IMR-90 (cell line): ENCODE data around the gene CSDE1. TPM values are rescaled to one million over a fixed set of nuclear protein-coding genes. Genes with fewer than 3 reads are reported as not detected.

ENCODE experiments used
- ATAC-seq: fragments of 200-7000 bp; cut with Tn5 transposase; 2 replicates; pipeline ENCODE4 v1.9.1; 2020; ENCODE audit warnings: low read depth, mild to moderate bottlenecking, moderate library complexity
- BruUV-seq: library from RNA; stranded (reverse); fragments of 400-500 nt; replicated peaks from 2 replicates; lab custom pipeline; 2021; lab: Mats Ljungman, UMichigan
- CTCF ChIA-PET: fragments of 300-600 bp; formaldehyde crosslinking; extraction: SDS; loops from one replicate; lab custom pipeline; 2021; ENCODE audit warnings: antibody characterized with exemption; lab: Yijun Ruan, JAX
- POLR2A ChIA-PET: fragments of 300-600 bp; sonication (Branson Sonifier 250); formaldehyde crosslinking; loops from one replicate; lab custom pipeline; 2022; ENCODE audit warnings: antibody characterized with exemption; ENCODE audit not compliant: unreplicated experiment; lab: Charles Lee
- DNase-seq: peaks from one replicate; pipeline ENCODE4 v3.0.0; 2013
- H2AFZ ChIP-seq: replicated peaks from 2 replicates; pipeline ENCODE3; 2013; ENCODE audit warnings: low read length, mild to moderate bottlenecking; ENCODE audit not compliant: poor library complexity
- H2AK5ac ChIP-seq: 2 replicates; pipeline ENCODE4 v1.6.1; 2013; ENCODE audit warnings: low read depth, low read length, inconsistent platforms
- H2AK9ac ChIP-seq: replicated peaks from 2 replicates; pipeline ENCODE3; 2013; ENCODE audit warnings: mild to moderate bottlenecking, low read depth, low read length, moderate library complexity; ENCODE audit not compliant: poor library complexity
- H2BK120ac ChIP-seq: 2 replicates; pipeline ENCODE4 v1.6.1; 2013; ENCODE audit warnings: low read depth, low read length, inconsistent platforms
- H2BK15ac ChIP-seq: 3 replicates; pipeline ENCODE4 v1.6.1; 2013; ENCODE audit warnings: low read depth, low read length, inconsistent platforms
- H2BK20ac ChIP-seq: 2 replicates; pipeline ENCODE4 v1.6.1; 2013; ENCODE audit warnings: low read depth, mild to moderate bottlenecking, inconsistent platforms, low read length, moderate library complexity
- H2BK5ac ChIP-seq: 2 replicates; pipeline ENCODE4 v1.6.1; 2013; ENCODE audit warnings: mild to moderate bottlenecking, low read depth, low read length, inconsistent platforms; ENCODE audit not compliant: poor library complexity, severe bottlenecking
- H3K14ac ChIP-seq: replicated peaks from 2 replicates; pipeline ENCODE4 v1.6.1; 2013; ENCODE audit warnings: low read depth, low read length, inconsistent platforms
- H3K18ac ChIP-seq: 2 replicates; pipeline ENCODE4 v1.6.1; 2013; ENCODE audit warnings: low read depth, low read length, control low read depth
- H3K23ac ChIP-seq: 2 replicates; pipeline ENCODE4 v1.6.1; 2013; ENCODE audit warnings: low read depth, low read length, inconsistent platforms
- H3K27ac ChIP-seq: 2 replicates; pipeline ENCODE4 v1.5.1; 2013; ENCODE audit warnings: mild to moderate bottlenecking, control low read depth, low read length; ENCODE audit not compliant: insufficient read depth
- H3K27me3 ChIP-seq: 2 replicates; pipeline ENCODE4 v1.6.1; 2013; ENCODE audit warnings: low read length; ENCODE audit not compliant: control insufficient read depth, insufficient read depth
- H3K36me3 ChIP-seq: 2 replicates; pipeline ENCODE4 v1.6.1; 2013; ENCODE audit warnings: low read length, mixed read lengths; ENCODE audit not compliant: control insufficient read depth, insufficient read depth
- H3K4ac ChIP-seq: 2 replicates; pipeline ENCODE4 v1.6.1; 2013; ENCODE audit warnings: low read depth, low read length, inconsistent platforms
- H3K4me1 ChIP-seq: 2 replicates; pipeline ENCODE4 v1.6.1; 2013; ENCODE audit warnings: low read length, mixed read lengths; ENCODE audit not compliant: control insufficient read depth, insufficient read depth
- H3K4me2 ChIP-seq: 2 replicates; pipeline ENCODE4 v1.6.1; 2013; ENCODE audit warnings: low read depth, mild to moderate bottlenecking, control low read depth, low read length, moderate library complexity
- H3K4me3 ChIP-seq: 2 replicates; pipeline ENCODE4 v1.5.1; 2013; ENCODE audit warnings: low read depth, mild to moderate bottlenecking, control low read depth, low read length, moderate library complexity; ENCODE audit not compliant: insufficient read depth
- H3K56ac ChIP-seq: 2 replicates; pipeline ENCODE4 v1.6.1; 2013; ENCODE audit warnings: low read length, inconsistent platforms; ENCODE audit not compliant: insufficient read depth; ENCODE audit errors: extremely low read depth
- H3K79me1 ChIP-seq, 2 experiments: 2 replicates each; pipeline ENCODE4 v1.6.1; 2013; ENCODE audit warnings: low read length in 2 of 2, inconsistent platforms in 1 of 2, low read depth in 1 of 2
- H3K9ac ChIP-seq: 2 replicates; pipeline ENCODE4 v1.6.1; 2013; ENCODE audit warnings: low read depth, low read length, control low read depth
- H3K9me1 ChIP-seq: 2 replicates; pipeline ENCODE4 v1.6.1; 2013; ENCODE audit warnings: low read length, inconsistent platforms; ENCODE audit not compliant: insufficient read depth
- H3K9me3 ChIP-seq: 2 replicates; pipeline ENCODE4 v1.6.1; 2013; ENCODE audit warnings: low read length; ENCODE audit not compliant: control insufficient read depth, insufficient read depth
- H4K20me1 ChIP-seq: 2 replicates; pipeline ENCODE4 v1.6.1; 2013; ENCODE audit warnings: low read length, inconsistent platforms; ENCODE audit not compliant: insufficient read depth
- H4K5ac ChIP-seq: 2 replicates; pipeline ENCODE4 v1.6.1; 2013; ENCODE audit warnings: mild to moderate bottlenecking, low read depth, low read length, control low read depth
- H4K8ac ChIP-seq, 2 experiments: 2 replicates each; pipeline ENCODE4 v1.6.1; 2013; ENCODE audit warnings: low read depth in 2 of 2, low read length in 2 of 2, control low read depth in 1 of 2, inconsistent platforms in 1 of 2
- H4K91ac ChIP-seq: 2 replicates; pipeline ENCODE4 v1.6.1; 2013; ENCODE audit warnings: low read depth, low read length, inconsistent platforms; ENCODE audit not compliant: insufficient read depth
- CTCF ChIP-seq: conservative IDR thresholded peaks from 2 replicates; pipeline ENCODE4 v1.5.1; 2012; ENCODE audit warnings: mild to moderate bottlenecking, low read depth, low read length, improper control_type of control experiment
- MXI1 ChIP-seq: IDR thresholded peaks from 2 replicates; pipeline ENCODE4 v1.6.1; 2012; ENCODE audit warnings: low read depth, mild to moderate bottlenecking, low read length, moderate library complexity, borderline replicate concordance
- RCOR1 ChIP-seq: IDR thresholded peaks from 2 replicates; pipeline ENCODE4 v1.6.1; 2012; ENCODE audit warnings: mild to moderate bottlenecking, low read length, improper control_type of control experiment; ENCODE audit not compliant: insufficient replicate concordance
- SMC3 ChIP-seq: fragments of 150-350 bp; IDR thresholded peaks from 2 replicates; pipeline ENCODE4 v1.6.1; 2016; ENCODE audit warnings: low read depth, mild to moderate bottlenecking, antibody characterized with exemption, low read length, moderate library complexity
- USF2 ChIP-seq: fragments of 150-350 bp; IDR thresholded peaks from 2 replicates; pipeline ENCODE4 v1.6.1; 2017; ENCODE audit warnings: mild to moderate bottlenecking, antibody characterized with exemption, low read length, low read depth
- WGBS, 2 experiments: methylation state at CpG; one replicate each; pipeline versions ENCODE4 v1.1.5 to v1.1.7; 2013; ENCODE audit warnings: missing lambda C conversion rate in 2 of 2; ENCODE audit not compliant: insufficient read length in 1 of 2; ENCODE audit errors: extremely low coverage in 2 of 2; 5-methylcytosine and 5-hydroxymethylcytosine counted together
- dilution Hi-C: fragments of 300-500 bp; cut with HindIII; formaldehyde crosslinking; loops from one replicate; pipeline ENCODE4 v1.14.3; 2018; ENCODE audit warnings: low sequenced_read_pairs; ENCODE audit not compliant: unreplicated experiment
- in situ Hi-C: fragments of 300-500 bp; cut with MboI; formaldehyde crosslinking; loops from 3 replicates; pipeline ENCODE4 v1.14.3; 2019; ENCODE audit warnings: low sequenced_read_pairs, inconsistent platforms, mixed read lengths
- intact Hi-C: fragments of 100-400 bp; cut with micrococcal nuclease; formaldehyde crosslinking; loops from 2 replicates; pipeline ENCODE4 v1.10.0; 2022
- microRNA-seq, 2 experiments: library from miRNA; stranded (forward) in 1 of 2; unstranded in 1 of 2; fragments of 10-50 nt in 1 of 2; fragments of <30 nt in 1 of 2; gene quantifications in 1 of 2; microRNA quantifications in 1 of 2; one replicate each; pipeline versions ENCODE3 to v1.1.0; 2013 to 2020; ENCODE audit not compliant: insufficient read depth in 1 of 2, insufficient read length in 1 of 2, unreplicated experiment in 1 of 2
- polyA plus RNA-seq, 3 experiments: library from polyadenylated mRNA; depleted of rRNA; stranded (reverse); fragments of >200 nt; gene quantifications; 2 replicates each; pipeline ENCODE4 v1.2.3, GENCODE V29; 2012; ENCODE audit warnings: low replicate concordance in 1 of 3
- small RNA-seq, 5 experiments: library from RNA; depleted of rRNA; stranded (forward); fragments of <200 nt; gene quantifications; one replicate each; pipeline ENCODE3, GENCODE V24; 2012
- total RNA-seq: library from RNA; depleted of rRNA; stranded (reverse); fragments of >200 nt; gene quantifications from 2 replicates; pipeline ENCODE4 v1.2.3, GENCODE V29; 2012; rRNA removed

Gene CSDE1
- total and polyA plus RNA-seq, 2 of the 4 experiments (the other 2 are of a cell fraction), result 190 to 879 TPM

GRCh38 chr1:114666954-114667353 is 90.8 kb downstream of the CSDE1 start:
- Histone ChIP-seq H2BK120ac (no peak overlapping the region), H2BK5ac (no peak overlapping the region), H3K4ac (no peak overlapping the region), H3K27me3 (no peaks in the 10 kb centered on the region), H3K4me2 (no peak overlapping the region), H3K9ac (no peak overlapping the region), H3K4me3 (no peak overlapping the region), H3K14ac (no peak overlapping the region), H4K5ac (no peak overlapping the region), H2BK15ac (no peak overlapping the region), H3K23ac (no peak overlapping the region), H3K4me1 (no peaks in the 10 kb centered on the region), H3K36me3 (no peaks in the 10 kb centered on the region), H3K79me1 (no peaks in the 10 kb centered on the region), H3K18ac (no peak overlapping the region), H2AFZ (no peak overlapping the region), H3K56ac (no peak overlapping the region), H4K91ac (no peak overlapping the region), H2BK20ac (no peak overlapping the region), H2AK5ac (no peak overlapping the region), H2AK9ac (no peak overlapping the region), H3K9me1 (0 out of 2 replicates have a peak, but pooled peaks cover 3% of the 10 kb centered on the region), H4K20me1 (no peaks in the 10 kb centered on the region), H3K27ac (no peak overlapping the region), H4K8ac (no peak overlapping the region), H3K9me3 (no peaks in the 10 kb centered on the region)
- TF ChIP-seq RCOR1, result no peak
- no peak for TF ChIP-seq SMC3
- no peak for TF ChIP-seq USF2
- no peak for TF ChIP-seq CTCF
- no peak for TF ChIP-seq MXI1
- BruUV-seq, result no TSS peak
- ChIA-PET POLR2A (no interaction called here), CTCF (no interaction called here)
- ATAC-seq (no peak), DNase-seq (no peak)
- dilution Hi-C loops (no loop called here), intact Hi-C loops (loop anchor here (5.0 kb wide), 1 partner anchor 50 kb away; no protein-coding TSS in a partner anchor), in situ Hi-C loops (no loop called here)
- WGBS, 2 experiments, result 100% methylated on average over 2 of the region's 3 CpGs; no CpG with 5 or more reads in 1 of the 2 experiments

Small RNA genes within 50 kb of the gene (microRNA-seq; reads per million reads assigned to microRNA genes)
- not detected for gene RN7SL432P (ENCODE audit: insufficient read depth, insufficient read length)
- gene RNY1P13 (ENCODE audit: insufficient read depth, insufficient read length), result not detected

Small RNA genes within 50 kb of the gene (small RNA-seq; reads per million reads assigned to genes)
- gene RN7SL432P, result 0 to 0.60 (median 0) reads per million in 5 experiments
- 0 reads per million in 5 experiments for gene RNY1P13

Other genes with a start within 250 kb of the CSDE1 start
- gene TRIM33, start 246.8 kb downstream of the CSDE1 start, total RNA-seq, result 40.0 and 40.1 TPM in 2 replicates
- gene TRIM33, start 246.8 kb downstream of the CSDE1 start, polyA plus RNA-seq (2012; rRNA removed), result 9.2 and 9.5 TPM in 2 replicates
- 15.4 and 39.4 TPM in 2 replicates for gene BCAS2, start 176.4 kb downstream of the CSDE1 start, total RNA-seq
- 20.2 and 23.1 TPM in 2 replicates for gene BCAS2, start 176.4 kb downstream of the CSDE1 start, polyA plus RNA-seq (2012; rRNA removed)
- 2.2 and 3.1 TPM in 2 replicates for gene DENND2C, start 87.9 kb downstream of the CSDE1 start, total RNA-seq
- gene DENND2C, start 87.9 kb downstream of the CSDE1 start, polyA plus RNA-seq (2012; rRNA removed), result 0.53 and 0.58 TPM in 2 replicates
- not detected in 2 replicates for gene AMPD1, start 62.4 kb downstream of the CSDE1 start, total RNA-seq
- gene AMPD1, start 62.4 kb downstream of the CSDE1 start, polyA plus RNA-seq (2012; rRNA removed), result not detected in 2 replicates
- gene NRAS, start 41.2 kb downstream of the CSDE1 start, total RNA-seq, result 85.9 and 110 TPM in 2 replicates
- gene NRAS, start 41.2 kb downstream of the CSDE1 start, polyA plus RNA-seq (2012; rRNA removed), result 22.3 and 27.4 TPM in 2 replicates
- gene SIKE1, start 22.7 kb upstream of the CSDE1 start, total RNA-seq, result 49.1 and 59.4 TPM in 2 replicates
- 20.9 and 24.2 TPM in 2 replicates for gene SIKE1, start 22.7 kb upstream of the CSDE1 start, polyA plus RNA-seq (2012; rRNA removed)
- not detected in 2 replicates for gene SYCP1, start 96.9 kb upstream of the CSDE1 start, total RNA-seq
- not detected in 2 replicates for gene SYCP1, start 96.9 kb upstream of the CSDE1 start, polyA plus RNA-seq (2012; rRNA removed)